D721Med (cell line): ENCODE results near the gene NELL2.
"Not testable (repeated sequence)": the region's sequence is repeated elsewhere in the genome, so short reads cannot be mapped to it uniquely, and the experiment has no call there.

Source experiments
- DNase-seq: peaks from one replicate; pipeline ENCODE4 v3.0.0; 2011; ENCODE audit warnings: low spot score; ENCODE audit not compliant: insufficient read length
- FAIRE-seq: peaks from 2 replicates; lab custom pipeline; 2011; peaks lifted over from hg19 to GRCh38; lab: Jason Lieb, UNC
- TF ChIP-seq, protein P1 (sequence below): IDR thresholded peaks from 2 replicates; pipeline ENCODE4 v1.5.1; 2012; ENCODE audit warnings: mild to moderate bottlenecking, control low read depth; ENCODE audit not compliant: insufficient read depth; ENCODE audit errors: missing control alignments

Gene NELL2

DNA sequence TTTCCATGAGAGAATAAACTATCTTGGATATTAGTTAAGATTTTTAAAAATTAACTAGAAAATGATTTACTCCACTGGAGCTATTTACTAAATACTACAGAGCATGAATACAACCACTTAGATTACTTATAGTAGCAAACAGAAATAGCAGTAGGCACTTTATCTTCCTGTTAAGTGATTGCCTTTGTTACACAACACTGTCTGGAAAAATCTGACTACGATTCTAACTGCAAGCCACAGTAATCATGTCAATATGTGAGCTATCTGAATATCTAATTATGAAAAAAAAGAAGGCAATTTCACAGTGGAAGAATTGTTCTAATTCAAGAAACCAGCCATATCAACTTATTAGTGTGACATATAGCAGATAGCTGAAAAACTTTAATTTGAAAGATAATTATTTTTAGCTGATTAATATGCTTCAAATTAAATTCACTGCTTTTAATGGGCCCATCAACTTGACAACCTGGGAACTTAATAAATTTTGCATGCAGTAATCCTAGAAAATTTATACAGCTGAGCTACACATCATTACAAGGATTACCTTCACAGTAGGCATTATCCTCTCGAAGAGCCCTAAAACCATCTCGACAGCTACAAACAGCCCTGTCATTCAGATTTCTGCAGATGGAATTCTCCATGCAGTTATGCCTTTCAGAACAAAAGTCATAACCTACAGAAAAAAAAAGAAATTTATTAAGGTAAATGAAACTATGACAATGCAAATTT, 172.8 kb downstream of the NELL2 start:
- DNase-seq, result no peak
- FAIRE-seq, result no peak
- TF ChIP-seq, protein P1, sequence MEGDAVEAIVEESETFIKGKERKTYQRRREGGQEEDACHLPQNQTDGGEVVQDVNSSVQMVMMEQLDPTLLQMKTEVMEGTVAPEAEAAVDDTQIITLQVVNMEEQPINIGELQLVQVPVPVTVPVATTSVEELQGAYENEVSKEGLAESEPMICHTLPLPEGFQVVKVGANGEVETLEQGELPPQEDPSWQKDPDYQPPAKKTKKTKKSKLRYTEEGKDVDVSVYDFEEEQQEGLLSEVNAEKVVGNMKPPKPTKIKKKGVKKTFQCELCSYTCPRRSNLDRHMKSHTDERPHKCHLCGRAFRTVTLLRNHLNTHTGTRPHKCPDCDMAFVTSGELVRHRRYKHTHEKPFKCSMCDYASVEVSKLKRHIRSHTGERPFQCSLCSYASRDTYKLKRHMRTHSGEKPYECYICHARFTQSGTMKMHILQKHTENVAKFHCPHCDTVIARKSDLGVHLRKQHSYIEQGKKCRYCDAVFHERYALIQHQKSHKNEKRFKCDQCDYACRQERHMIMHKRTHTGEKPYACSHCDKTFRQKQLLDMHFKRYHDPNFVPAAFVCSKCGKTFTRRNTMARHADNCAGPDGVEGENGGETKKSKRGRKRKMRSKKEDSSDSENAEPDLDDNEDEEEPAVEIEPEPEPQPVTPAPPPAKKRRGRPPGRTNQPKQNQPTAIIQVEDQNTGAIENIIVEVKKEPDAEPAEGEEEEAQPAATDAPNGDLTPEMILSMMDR, result no peak

DNA sequence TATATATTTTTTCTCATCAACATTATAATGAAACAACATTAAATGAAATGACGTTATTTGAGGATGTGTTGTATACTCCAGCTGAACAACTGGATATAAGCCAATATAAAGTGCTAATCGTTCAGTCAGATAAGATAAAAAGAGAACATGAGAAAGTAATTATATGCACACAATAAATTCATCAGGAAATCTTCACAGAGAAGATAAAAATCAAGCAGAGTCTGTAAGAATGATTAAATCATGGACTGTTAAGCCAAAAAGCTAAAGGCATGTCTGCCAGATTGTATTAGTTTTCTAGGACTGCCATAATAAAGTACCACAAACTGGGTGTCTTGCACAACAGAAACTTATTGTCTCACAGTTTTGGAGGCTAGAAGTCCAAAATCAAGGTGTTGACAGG, 178.6 kb downstream of the NELL2 start:
- DNase-seq (no peak), FAIRE-seq (no peak)
- TF ChIP-seq, protein P1, result no peak

DNA sequence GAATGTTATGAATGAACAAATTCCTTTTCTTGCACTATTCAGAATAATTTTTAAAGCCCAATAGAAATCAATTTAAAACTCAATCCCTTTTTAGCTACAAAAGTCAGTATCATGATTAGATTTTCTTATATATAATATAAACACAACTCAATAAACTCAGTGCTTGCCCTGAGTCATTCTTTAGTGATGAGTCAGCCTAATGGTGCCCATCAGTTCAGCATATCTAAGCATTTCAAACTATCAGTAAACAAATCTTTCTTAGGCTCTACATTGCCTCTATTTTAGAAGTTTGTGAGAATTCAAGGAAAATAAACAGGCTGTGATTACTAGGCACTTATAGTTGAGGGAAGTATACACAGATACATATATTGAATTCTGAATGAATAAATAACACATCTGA, 179.6 kb downstream of the NELL2 start:
- TF ChIP-seq, protein P1, result no peak
- DNase-seq (no peak), FAIRE-seq (no peak)

DNA sequence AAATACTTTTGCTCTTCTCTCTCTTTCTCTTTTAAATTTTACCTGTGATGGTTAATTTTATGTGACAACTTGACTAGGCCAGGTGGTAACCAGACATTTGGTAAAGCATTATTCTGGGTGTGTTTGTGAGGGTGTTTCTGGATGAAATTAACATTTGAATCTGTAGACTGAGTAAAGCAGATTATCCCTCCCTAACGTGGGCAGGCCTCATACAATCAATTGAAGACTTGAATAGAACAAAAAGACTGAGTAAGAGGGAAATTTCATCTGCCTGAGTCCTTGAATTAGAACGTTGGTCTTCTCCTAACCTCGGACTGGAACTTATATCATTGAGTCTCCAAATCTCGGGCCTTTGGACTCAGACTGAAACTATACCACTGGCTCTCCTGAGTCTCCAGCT, 182.1 kb downstream of the NELL2 start:
- TF ChIP-seq, protein P1, result no peak
- FAIRE-seq, result no peak

DNA sequence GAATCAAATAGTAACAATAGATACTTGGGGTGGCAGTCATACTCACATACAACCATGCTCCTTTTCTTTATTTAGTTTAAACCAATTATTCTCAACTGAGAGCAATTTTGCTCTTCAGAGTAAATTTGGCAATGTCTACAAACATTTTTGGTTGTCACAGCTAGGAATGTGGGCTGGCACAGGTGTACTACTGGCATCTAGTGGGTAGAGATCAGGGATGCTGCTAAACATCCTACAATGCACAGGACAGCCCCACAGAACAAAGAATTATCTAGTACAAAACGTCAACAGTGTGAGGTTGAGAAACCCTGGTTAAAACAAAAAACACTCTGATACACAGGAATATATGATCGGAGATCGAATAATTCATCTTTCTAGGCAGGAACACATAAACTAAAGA, 186.5 kb downstream of the NELL2 start:
- DNase-seq (no peak), FAIRE-seq (no peak)
- TF ChIP-seq, protein P1, result no peak

More for the DNA sequence above, 182.1 kb downstream of the NELL2 start:
- DNase-seq, result no peak

DNA sequence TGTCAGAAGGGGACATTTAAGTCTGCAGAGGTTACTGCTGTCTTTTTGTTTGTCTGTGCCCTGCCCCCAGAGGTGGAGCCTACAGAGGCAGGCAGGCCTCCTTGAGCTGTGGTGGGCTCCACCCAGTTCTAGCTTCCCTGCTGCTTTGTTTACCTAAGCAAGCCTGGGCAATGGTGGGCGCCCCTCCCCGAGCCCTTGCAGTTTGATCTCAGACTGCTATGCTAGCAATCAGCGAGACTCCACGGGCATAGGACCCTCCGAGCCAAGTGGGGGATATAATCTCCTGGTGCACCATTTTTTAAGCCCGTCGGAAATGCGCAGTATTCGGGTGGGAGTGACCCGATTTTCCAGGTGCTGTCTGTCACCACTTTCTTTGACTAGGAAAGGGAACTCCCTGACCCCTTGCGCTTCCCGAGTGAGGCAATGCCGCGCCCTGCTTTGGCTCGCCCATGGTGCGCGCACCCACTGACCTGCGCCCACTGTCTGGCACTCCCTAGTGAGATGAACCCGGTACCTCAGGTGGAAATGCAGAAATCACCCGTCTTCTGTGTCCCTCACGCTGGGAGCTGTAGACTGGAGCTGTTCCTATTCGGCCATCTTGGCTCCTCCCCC, 189.2 kb downstream of the NELL2 start:
- FAIRE-seq, result not testable (repeated sequence)

DNA sequence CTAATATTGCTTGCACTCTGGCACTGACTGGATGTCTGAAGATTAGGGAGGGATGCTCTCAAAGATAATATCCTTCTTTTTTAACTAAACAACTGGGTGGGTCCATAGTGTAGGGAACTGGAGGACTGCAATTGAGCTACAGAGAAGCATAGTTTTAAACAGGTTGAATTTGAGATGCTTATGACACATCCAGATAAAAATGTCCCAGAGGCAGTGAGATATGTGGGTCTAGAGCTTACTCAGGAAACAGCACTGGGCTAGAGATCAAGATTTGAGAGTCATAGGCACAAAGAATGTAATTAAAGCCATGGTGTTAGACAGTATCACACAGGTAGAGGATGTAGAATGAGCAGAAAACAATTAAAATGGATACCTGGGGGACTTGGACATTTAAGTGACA, 198.4 kb downstream of the NELL2 start:
- no peak for DNase-seq
- FAIRE-seq, result no peak
- TF ChIP-seq, protein P1, result no peak

More for the DNA sequence above, 189.2 kb downstream of the NELL2 start:
- not testable (repeated sequence) for DNase-seq
